HCT116 (cell line): ENCODE results near the gene TACR2.

Experiments used
- CBX3 ChIP-seq: IDR thresholded peaks from 2 replicates; pipeline ENCODE4 v1.6.1; 2012; ENCODE audit warnings: low read depth
- CTCF ChIP-seq, 3 experiments: fragments of 200-600 bp in 1 of 3; sonication (generic) in 1 of 3; IDR thresholded peaks in 2 of 3; conservative IDR thresholded peaks in 1 of 3; 2 replicates each; pipeline ENCODE4 v1.5.1; 2012 to 2017; ENCODE audit warnings: low read depth in 2 of 3, low read length in 2 of 3, antibody characterized with exemption in 1 of 3, borderline replicate concordance in 1 of 3, control low read depth in 1 of 3, mild to moderate bottlenecking in 1 of 3, mixed read lengths in 1 of 3, mixed run types in 1 of 3, moderate library complexity in 1 of 3; ENCODE audit not compliant: insufficient read depth in 1 of 3
- EZH2 ChIP-seq: fragments of 200-600 bp; sonication (generic); IDR thresholded peaks from 2 replicates; pipeline ENCODE4 v1.6.1; 2017; ENCODE audit warnings: antibody characterized with exemption, mixed run types
- EZH2phosphoT487 ChIP-seq: fragments of 200-600 bp; IDR thresholded peaks from 2 replicates; pipeline ENCODE4 v1.6.1; 2018; ENCODE audit warnings: antibody characterized with exemption, borderline replicate concordance
- FOSL1 ChIP-seq: IDR thresholded peaks from 2 replicates; pipeline ENCODE4 v1.6.1; 2012; ENCODE audit warnings: low read depth
- MAX ChIP-seq: IDR thresholded peaks from 2 replicates; pipeline ENCODE4 v1.6.1; 2012
- POLR2AphosphoS5 ChIP-seq: IDR thresholded peaks from 2 replicates; pipeline ENCODE4 v1.6.1; 2011; ENCODE audit warnings: mild to moderate bottlenecking, low read depth, low read length, moderate library complexity
- REST ChIP-seq: IDR thresholded peaks from 2 replicates; pipeline ENCODE4 v1.6.1; 2012; ENCODE audit warnings: low read depth
- SRF ChIP-seq: IDR thresholded peaks from 2 replicates; pipeline ENCODE4 v1.6.1; 2012; ENCODE audit warnings: low read depth

GRCh38 chr10:69460576-69461242 is 44.0 kb upstream of the TACR2 start:
- TF ChIP-seq EZH2 (no peak), CTCF (IDR thresholded peaks at IDR 0.05 in 2 of 3, conservative IDR thresholded peaks at IDR 0.05 in 1 of 3; ENCODE audit: borderline replicate concordance in 1 of 3, insufficient read depth in 1 of 3, low read depth in 2 of 3, low read length in 2 of 3) (no peak), CBX3 (no peak), REST (no peak), MAX (no peak), FOSL1 (no peak), EZH2phosphoT487 (no peak), POLR2AphosphoS5 (no peak), SRF (no peak)
